GM12873 (cell line): ENCODE data around the gene RAD50.
A peak's percentile ranks its signal among the peaks of the same experiment; 100 is the strongest.

Experiments
- TF ChIP-seq, protein P1 (sequence below): IDR thresholded peaks from 2 replicates; pipeline ENCODE4 v1.5.1; 2012; ENCODE audit warnings: low read depth, mild to moderate bottlenecking, moderate library complexity, low read length, control low read depth; ENCODE audit not compliant: insufficient read depth; ENCODE audit errors: missing control alignments

The RAD50 gene

GRCh38 chr5:132661231-132662003, 104.6 kb downstream of the RAD50 start:
- TF ChIP-seq, protein P1, sequence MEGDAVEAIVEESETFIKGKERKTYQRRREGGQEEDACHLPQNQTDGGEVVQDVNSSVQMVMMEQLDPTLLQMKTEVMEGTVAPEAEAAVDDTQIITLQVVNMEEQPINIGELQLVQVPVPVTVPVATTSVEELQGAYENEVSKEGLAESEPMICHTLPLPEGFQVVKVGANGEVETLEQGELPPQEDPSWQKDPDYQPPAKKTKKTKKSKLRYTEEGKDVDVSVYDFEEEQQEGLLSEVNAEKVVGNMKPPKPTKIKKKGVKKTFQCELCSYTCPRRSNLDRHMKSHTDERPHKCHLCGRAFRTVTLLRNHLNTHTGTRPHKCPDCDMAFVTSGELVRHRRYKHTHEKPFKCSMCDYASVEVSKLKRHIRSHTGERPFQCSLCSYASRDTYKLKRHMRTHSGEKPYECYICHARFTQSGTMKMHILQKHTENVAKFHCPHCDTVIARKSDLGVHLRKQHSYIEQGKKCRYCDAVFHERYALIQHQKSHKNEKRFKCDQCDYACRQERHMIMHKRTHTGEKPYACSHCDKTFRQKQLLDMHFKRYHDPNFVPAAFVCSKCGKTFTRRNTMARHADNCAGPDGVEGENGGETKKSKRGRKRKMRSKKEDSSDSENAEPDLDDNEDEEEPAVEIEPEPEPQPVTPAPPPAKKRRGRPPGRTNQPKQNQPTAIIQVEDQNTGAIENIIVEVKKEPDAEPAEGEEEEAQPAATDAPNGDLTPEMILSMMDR, result peak; percentile 2

GRCh38 chr5:132662004-132662401, 105.2 kb downstream of the RAD50 start:
- TF ChIP-seq, protein P1, result no peak

- TF ChIP-seq, protein P1, result peak; percentile 17
These were observed 106.4 kb downstream of the RAD50 start for GRCh38 chr5:132662925-132663770.

GRCh38 chr5:132663771-132664695, 107.3 kb downstream of the RAD50 start:
- TF ChIP-seq, protein P1, result no peak

GRCh38 chr5:132664696-132665209, 108.0 kb downstream of the RAD50 start:
- TF ChIP-seq, protein P1, result no peak

DNA sequence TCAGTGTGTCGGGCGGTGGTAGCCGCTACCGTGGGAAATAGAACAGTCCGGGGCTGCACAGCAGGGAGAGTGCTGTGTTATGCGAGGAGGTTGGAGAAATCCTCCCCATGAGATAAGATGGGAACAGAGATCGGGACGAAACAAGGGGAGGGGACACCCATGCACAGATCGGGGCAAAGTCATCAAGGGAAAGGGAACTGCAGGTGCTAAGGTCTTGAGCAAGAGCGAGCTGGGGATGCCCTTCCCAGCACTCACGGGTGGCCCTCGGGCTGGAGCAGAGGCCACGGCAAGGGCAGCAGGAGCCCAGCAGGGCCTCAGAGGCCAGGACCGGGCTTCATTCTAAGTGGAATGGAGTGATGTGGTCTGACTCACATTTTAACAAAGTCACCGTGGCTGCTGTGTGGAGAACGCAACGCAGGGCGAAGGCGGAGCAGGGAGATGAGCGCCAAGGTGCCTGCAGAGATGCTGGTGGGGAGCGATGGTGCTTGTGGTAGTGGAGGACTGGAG, 108.8 kb downstream of the RAD50 start:
- TF ChIP-seq, protein P1, result no peak
